Glomerular endothelial cell (primary cell): ENCODE results near the gene ZFP69B. TPM values are rescaled to one million over a fixed set of nuclear protein-coding genes. Genes with fewer than 3 reads are reported as not detected.
"Not testable (repeated sequence)": the region's sequence is repeated elsewhere in the genome, so short reads cannot be mapped to it uniquely, and the experiment has no call there.

Experiments
- DNase-seq: peaks from one replicate; pipeline ENCODE4 v3.0.0-alpha.2; 2011; ENCODE audit warnings: low read depth, low spot score; ENCODE audit errors: extremely low read depth
- total RNA-seq: library from RNA; depleted of rRNA; stranded (reverse); fragments of >200 nt; gene quantifications from 2 replicates; pipeline ENCODE4 v1.2.3, GENCODE V29; 2015

ZFP69B gene
- total RNA-seq, 1 donor from 2014 or later, result 3.5 TPM

DNA sequence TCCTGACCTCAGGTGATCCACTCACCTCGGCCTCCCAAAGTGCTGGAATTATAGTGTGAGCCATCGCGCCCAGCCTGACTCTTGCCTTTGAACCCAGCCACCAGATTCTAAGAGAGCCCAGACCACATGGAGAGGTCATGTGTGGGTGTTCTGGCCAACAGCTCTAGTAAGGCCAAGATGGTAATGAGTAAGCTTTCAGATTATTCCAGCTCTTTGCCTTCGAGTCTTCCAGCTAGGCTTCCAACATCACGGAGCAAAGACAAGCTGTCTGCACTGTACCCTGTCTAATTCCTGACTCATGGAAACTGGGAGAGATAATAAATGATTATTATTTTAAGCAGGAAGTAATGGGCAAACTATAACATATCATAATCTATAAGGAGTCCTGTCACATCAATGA is 14.8 kb upstream of the ZFP69B start:
- no peak for DNase-seq

- DNase-seq, result no peak
Measured at GRCh38 chr1:40435876-40436275, 14.4 kb upstream of the ZFP69B start.

DNA sequence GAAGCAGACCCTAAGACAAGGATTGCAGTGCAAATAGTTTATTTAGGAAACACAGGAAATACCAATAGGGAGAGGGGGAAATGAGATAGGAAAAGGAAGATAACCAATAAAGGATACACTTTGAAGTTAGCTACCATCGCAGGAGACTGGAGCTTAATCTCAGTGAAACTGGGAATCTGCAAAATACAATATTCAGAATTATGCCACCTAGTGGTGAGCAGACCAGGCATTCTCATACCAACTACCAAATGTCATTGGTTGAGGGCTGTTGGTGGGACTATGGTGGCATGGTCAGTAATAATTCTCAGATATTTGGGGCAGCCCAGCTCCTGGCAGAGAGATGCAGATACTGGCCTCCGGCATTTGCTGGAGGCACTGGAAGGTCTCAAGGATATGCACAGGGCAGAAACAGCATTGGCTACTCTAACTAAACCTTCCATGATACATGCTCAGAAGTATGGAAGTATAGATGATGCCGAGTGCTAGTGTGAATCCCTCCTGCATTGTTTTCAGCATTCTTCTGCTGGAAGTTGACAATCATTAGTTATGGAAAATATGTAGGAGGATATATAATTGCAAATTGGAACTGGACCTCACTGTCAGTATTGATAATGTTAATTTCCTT is 11.8 kb upstream of the ZFP69B start:
- DNase-seq, result no peak

- DNase-seq, result no peak
Measured at GRCh38 chr1:40439247-40439646, 11.0 kb upstream of the ZFP69B start.

DNA sequence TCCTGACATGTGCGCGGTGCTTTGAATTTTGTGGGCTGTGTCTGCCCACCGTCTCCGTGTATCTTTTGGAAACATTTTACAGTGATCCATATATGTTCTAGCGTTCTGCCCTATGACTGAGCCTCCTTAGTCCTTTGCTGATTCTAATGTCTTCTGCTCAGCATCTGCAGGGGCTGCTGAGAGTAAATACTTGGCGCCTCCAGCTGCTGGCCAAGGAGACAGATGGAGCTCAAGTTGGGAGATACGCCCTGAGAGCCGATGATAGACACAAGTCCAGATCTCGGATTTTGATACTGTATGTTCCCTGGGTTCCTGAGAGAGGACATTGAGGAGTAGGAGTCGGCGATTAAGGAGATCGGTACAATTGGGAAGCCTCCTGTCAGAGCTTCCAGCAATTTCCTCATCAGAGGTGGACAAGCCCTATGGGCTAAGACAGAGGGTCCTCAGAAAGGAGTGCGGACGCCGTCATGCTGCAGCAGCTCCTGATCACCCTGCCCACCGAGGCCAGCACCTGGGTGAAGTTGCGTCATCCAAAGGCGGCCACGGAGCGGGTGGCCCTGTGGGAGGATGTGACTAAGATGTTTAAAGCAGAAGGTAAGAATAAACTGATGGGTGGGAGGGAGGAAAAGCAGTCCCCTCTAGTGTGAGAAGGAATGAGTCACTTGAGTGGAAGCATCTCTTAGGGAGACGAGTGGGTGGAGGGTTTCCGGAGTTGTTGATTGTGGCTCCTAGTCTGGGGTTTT is 390 bp downstream of the ZFP69B start:
- DNase-seq, result no peak

DNA sequence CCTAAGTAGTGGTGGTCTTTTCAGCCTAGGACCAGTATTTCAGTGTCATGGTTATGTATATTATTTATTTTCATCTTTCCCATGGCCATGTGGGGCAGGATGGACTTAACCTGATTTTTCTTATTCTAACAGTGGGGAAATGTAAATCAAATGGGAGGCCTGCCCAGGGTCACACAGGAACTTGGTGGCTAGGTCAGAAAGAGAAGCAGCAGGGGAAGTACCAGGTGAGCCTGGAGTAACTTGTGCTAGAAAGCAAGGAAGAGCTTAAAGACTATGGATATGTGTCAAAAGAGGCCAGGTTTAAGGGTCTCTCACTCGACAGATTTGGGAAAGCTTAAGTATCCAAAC is 936 bp downstream of the ZFP69B start:
- no peak for DNase-seq

- no peak for DNase-seq
Measured at GRCh38 chr1:40454873-40455272, 4.6 kb downstream of the ZFP69B start.

GRCh38 chr1:40462956-40463590 is 12.8 kb downstream of the ZFP69B start:
- DNase-seq, result no peak

DNA sequence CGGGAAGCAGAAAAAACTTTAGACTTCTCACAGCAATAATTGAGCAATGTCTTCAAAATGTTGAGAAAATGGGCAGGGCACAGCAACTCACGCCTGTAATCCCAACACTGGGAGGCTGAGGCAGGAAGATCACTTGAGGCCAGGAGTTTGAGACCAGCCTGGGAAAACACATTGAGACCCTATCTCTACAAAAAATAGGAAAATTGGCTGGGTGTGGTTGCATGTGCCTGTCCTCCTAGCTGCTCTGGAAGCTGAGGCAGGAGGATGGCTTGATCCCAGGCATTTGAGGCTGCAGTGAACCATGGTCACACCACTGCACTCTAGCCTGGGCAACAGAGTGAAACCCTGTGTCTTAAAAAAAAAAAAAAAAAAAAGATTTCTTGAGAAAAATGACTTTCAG is 19.1 kb downstream of the ZFP69B start:
- DNase-seq, result no peak

DNA sequence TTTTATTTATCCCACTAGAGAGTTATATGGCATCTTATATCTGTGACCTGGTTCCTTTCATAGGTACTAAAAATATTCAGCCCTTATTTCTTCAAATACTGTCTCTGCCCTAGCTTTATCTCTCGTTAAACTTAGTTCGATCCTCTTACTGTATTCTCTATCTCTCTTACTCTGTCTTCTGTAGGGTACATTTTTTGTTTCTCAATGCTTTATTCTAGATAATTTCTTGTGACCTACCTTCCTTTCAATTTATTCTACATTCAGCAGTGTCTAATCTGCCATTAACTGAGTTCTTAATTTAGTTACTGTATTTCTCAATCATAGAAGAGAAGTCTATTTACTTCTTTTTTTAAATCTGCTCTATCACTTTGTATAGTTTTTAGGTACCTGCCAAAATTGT is 25.0 kb downstream of the ZFP69B start:
- no peak for DNase-seq

DNA sequence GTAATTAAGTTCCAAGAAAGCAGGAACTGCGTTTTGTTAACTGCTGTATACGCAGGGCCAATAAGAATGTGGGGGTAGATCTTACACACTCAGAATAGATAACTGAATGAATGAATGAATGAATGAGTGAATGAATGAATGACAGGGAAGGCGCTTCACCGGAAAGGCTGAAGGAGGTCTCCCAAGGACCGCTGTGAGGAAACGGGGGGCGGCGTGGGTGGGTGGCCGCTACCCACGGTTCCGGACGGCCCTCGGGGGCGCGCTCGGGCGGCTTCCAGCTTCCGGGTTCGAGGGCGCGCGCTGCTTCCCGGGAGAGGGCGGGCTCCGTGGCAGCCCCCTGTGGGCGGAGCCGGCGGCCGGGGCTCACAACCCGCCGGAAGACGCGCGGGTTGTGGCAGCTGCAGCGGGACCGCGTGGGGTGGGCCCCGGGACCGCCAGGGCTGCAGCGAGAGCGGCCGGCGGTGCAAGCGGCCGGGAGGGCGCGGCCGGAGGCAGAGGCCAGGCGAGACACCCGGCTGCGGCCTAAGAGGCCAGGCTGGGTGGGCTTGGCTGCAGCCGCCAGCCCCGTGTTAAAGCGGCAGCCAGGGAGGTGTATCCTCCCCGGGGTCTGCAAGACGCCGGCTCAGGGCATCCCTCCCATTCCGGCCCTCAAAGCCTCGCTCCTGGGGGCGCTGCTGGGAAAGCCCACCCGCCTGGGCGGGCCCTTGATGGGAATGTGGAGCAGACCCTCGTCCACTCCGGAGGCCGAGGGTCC is 26.8 kb downstream of the ZFP69B start, which contains the start of gene ZFP69:
TSS of gene ZFP69 (plus strand) at position 367 of the 754 bp plus-strand sequence. CDS start 2,072 bp downstream, outside the sequence.
- DNase-seq, result no peak

DNA sequence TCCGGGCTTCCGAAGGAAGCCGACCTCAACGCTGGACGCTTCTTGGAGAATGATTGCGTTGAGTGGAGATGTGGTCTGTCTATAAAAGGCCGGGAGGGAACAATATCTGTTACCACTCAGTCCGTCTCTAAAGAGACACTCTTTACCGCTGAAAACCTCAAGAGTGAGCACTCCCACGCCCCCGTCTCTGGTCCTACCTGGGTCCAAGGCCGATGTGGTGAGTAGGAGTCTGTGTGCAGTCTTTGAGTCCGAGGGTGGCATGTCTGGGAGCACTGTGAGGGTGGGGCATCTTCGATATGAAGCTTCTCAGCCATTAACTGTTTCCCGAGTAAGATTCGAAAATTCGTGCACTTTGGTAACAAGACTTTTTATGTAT is 27.4 kb downstream of the ZFP69B start:
- DNase-seq, result no peak

GRCh38 chr1:40478276-40478675 is 28.0 kb downstream of the ZFP69B start:
- no peak for DNase-seq

DNA sequence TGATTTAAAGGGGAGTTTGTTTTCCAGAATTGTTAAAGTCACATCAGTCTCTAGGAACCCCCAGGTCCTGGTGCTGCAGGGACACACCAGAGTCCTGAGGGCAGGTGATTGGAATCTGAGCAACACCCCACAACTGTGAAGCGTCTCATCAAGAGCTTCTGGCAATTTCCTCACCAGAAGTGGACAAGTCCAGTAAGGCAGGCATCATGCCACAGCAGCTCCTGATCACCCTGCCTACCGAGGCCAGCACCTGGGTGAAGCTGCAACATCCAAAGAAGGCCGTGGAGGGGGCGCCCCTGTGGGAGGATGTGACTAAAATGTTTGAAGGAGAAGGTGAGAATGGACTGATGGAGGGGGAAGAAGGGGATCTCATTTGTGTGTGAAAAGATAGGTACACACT is 28.9 kb downstream of the ZFP69B start:
- DNase-seq, result no peak

GRCh38 chr1:40495315-40495903 is 45.1 kb downstream of the ZFP69B start:
- no peak for DNase-seq

- DNase-seq, result not testable (repeated sequence)
Measured at GRCh38 chr1:40502651-40503050, 52.4 kb downstream of the ZFP69B start.

DNA sequence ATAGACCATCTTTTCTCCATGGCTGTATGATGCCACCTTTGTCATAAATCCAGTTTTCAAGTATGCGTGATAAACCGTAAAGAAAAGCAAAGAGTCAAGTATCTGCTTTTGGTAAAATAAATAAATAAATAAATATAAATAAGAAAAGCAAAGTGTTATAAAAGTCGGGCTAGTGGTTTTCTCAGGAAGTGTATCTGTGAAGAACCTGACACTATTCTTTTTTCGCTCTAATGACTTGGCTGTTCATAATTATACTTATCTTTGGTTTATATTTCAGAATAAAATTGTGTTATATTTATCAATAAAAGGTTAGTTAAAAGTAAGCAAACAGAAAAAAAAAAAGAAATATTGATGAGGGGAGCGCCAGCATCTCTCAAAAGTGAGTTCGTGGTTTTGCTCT is 57.7 kb downstream of the ZFP69B start:
- DNase-seq, result no peak

GRCh38 chr1:40508375-40509341 is 58.4 kb downstream of the ZFP69B start, which contains the start of gene EXO5:
Gene EXO5 (plus strand): TSS chr1:40508767. CDS start chr1:40514545, 5,778 bp downstream.
- no peak for DNase-seq
